Measurements from ENCODE around the gene PDSS2.

Gene PDSS2

GRCh38 chr6:107318100-107318736 lies 141.1 kb downstream of the PDSS2 start:
- Histone ChIP-seq H3K79me1 (ENCODE audit: low read length) (no peaks in the 10 kb centered on the region), H3K4ac (ENCODE audit: low read depth, low read length) (no peak overlapping the region), H3K4me2 (ENCODE audit: low read length) (no peak overlapping the region), H3K27ac (ENCODE audit: low read depth, low read length) (no peak overlapping the region), H3K9ac (ENCODE audit: low read length) (no peak overlapping the region), H2AFZ (ENCODE audit: insufficient read depth, low read length, poor library complexity) (no peak overlapping the region), H3K23ac (ENCODE audit: low read length) (no peak overlapping the region), H4K8ac (ENCODE audit: low read depth, low read length) (no peak overlapping the region), H3K9me3 (ENCODE audit: insufficient read depth, low read depth, low read length) (no peaks in the 10 kb centered on the region), H3K79me2 (ENCODE audit: control insufficient read depth, insufficient read depth, low read length, poor library complexity) (no peaks in the 10 kb centered on the region), H4K12ac (ENCODE audit: low read depth, low read length) (no peak overlapping the region), H3K36me3 (ENCODE audit: control insufficient read depth in 1 of 2, insufficient read depth in 2 of 2, low read length in 2 of 2) (no peaks in the 10 kb centered on the region), H2BK120ac (ENCODE audit: insufficient read depth, low read length, poor library complexity) (no peak overlapping the region), H3K4me1 (ENCODE audit: control insufficient read depth in 1 of 2, insufficient read depth in 2 of 2, low read length in 2 of 2) (no peaks in the 10 kb centered on the region), H2BK12ac (ENCODE audit: low read length) (no peak overlapping the region), H3K27me3 (ENCODE audit: insufficient read depth, low read length) (no peaks in the 10 kb centered on the region), H3K18ac (ENCODE audit: low read length) (no peak overlapping the region), H3K14ac (ENCODE audit: low read length) (no peak overlapping the region), H2BK5ac (ENCODE audit: low read depth, low read length, poor library complexity) (no peak overlapping the region), H3K4me3 (ENCODE audit: low read depth, low read length) (no peak overlapping the region), H4K91ac (ENCODE audit: low read depth, low read length) (no peak overlapping the region), H2AK5ac (ENCODE audit: low read length) (no peak overlapping the region)
- peak; percentile 55 to 64 for DNase-seq
- no CpG with 5 or more reads among the region's 9 CpGs for WGBS (ENCODE audit: extremely low coverage, insufficient coverage, insufficient read length)

GRCh38 chr6:107315114-107315513 lies 144.2 kb downstream of the PDSS2 start:
- H3K36me3 ChIP-seq (ENCODE audit: control insufficient read depth in 1 of 2, insufficient read depth in 2 of 2, low read length in 2 of 2) = no peaks in the 10 kb centered on the region
- no peak overlapping the region for H3K4me2 ChIP-seq (ENCODE audit: low read length)
- no peak overlapping the region for H2BK5ac ChIP-seq (ENCODE audit: low read depth, low read length, poor library complexity)
- no peak overlapping the region for H2BK12ac ChIP-seq (ENCODE audit: low read length)
- H3K27ac ChIP-seq (ENCODE audit: low read depth, low read length) = no peak overlapping the region
- no peaks in the 10 kb centered on the region for H3K79me1 ChIP-seq (ENCODE audit: low read length)
- no peaks in the 10 kb centered on the region for H3K4me1 ChIP-seq (ENCODE audit: control insufficient read depth in 1 of 2, insufficient read depth in 2 of 2, low read length in 2 of 2)
- H3K9ac ChIP-seq (ENCODE audit: low read length) = no peak overlapping the region
- no peaks in the 10 kb centered on the region for H3K9me3 ChIP-seq (ENCODE audit: insufficient read depth, low read depth, low read length)
- DNase-seq = no peak
- H3K4me3 ChIP-seq (ENCODE audit: low read depth, low read length) = no peak overlapping the region
- H3K23ac ChIP-seq (ENCODE audit: low read length) = no peak overlapping the region
- no peak overlapping the region for H4K8ac ChIP-seq (ENCODE audit: low read depth, low read length)
- no peak overlapping the region for H2AFZ ChIP-seq (ENCODE audit: insufficient read depth, low read length, poor library complexity)
- no peak overlapping the region for H4K12ac ChIP-seq (ENCODE audit: low read depth, low read length)
- H3K14ac ChIP-seq (ENCODE audit: low read length) = no peak overlapping the region
- no peak overlapping the region for H2BK120ac ChIP-seq (ENCODE audit: insufficient read depth, low read length, poor library complexity)
- H3K79me2 ChIP-seq (ENCODE audit: control insufficient read depth, insufficient read depth, low read length, poor library complexity) = no peaks in the 10 kb centered on the region
- no peak overlapping the region for H3K4ac ChIP-seq (ENCODE audit: low read depth, low read length)
- no peaks in the 10 kb centered on the region for H3K27me3 ChIP-seq (ENCODE audit: insufficient read depth, low read length)
- no peak overlapping the region for H4K91ac ChIP-seq (ENCODE audit: low read depth, low read length)
- H3K18ac ChIP-seq (ENCODE audit: low read length) = no peak overlapping the region
- H2AK5ac ChIP-seq (ENCODE audit: low read length) = no peak overlapping the region

- no CpG with 5 or more reads among the region's 3 CpGs for WGBS (ENCODE audit: extremely low coverage, insufficient coverage, insufficient read length)
- H4K8ac ChIP-seq (ENCODE audit: low read depth, low read length) = no peak overlapping the region
Measured at GRCh38 chr6:107314531-107314939, 144.8 kb downstream of the PDSS2 start.

GRCh38 chr6:107313776-107314175 lies 145.6 kb downstream of the PDSS2 start:
- H3K14ac ChIP-seq (ENCODE audit: low read length) = no peak overlapping the region
- no peak overlapping the region for H3K4ac ChIP-seq (ENCODE audit: low read depth, low read length)
- H3K4me1 ChIP-seq (ENCODE audit: control insufficient read depth in 1 of 2, insufficient read depth in 2 of 2, low read length in 2 of 2) = no peaks in the 10 kb centered on the region
- no peaks in the 10 kb centered on the region for H3K27me3 ChIP-seq (ENCODE audit: insufficient read depth, low read length)
- H3K27ac ChIP-seq (ENCODE audit: low read depth, low read length) = no peak overlapping the region
- H3K4me3 ChIP-seq (ENCODE audit: low read depth, low read length) = no peak overlapping the region
- no peak overlapping the region for H3K9ac ChIP-seq (ENCODE audit: low read length)
- no peaks in the 10 kb centered on the region for H3K9me3 ChIP-seq (ENCODE audit: insufficient read depth, low read depth, low read length)
- H4K91ac ChIP-seq (ENCODE audit: low read depth, low read length) = no peak overlapping the region
- H3K79me2 ChIP-seq (ENCODE audit: control insufficient read depth, insufficient read depth, low read length, poor library complexity) = no peaks in the 10 kb centered on the region
- H3K36me3 ChIP-seq (ENCODE audit: control insufficient read depth in 1 of 2, insufficient read depth in 2 of 2, low read length in 2 of 2) = no peaks in the 10 kb centered on the region
- DNase-seq = no peak
- H3K23ac ChIP-seq (ENCODE audit: low read length) = no peak overlapping the region
- H4K12ac ChIP-seq (ENCODE audit: low read depth, low read length) = no peak overlapping the region
- no peak overlapping the region for H3K4me2 ChIP-seq (ENCODE audit: low read length)
- WGBS (ENCODE audit: extremely low coverage, insufficient coverage, insufficient read length) = no CpG with 5 or more reads among the region's 3 CpGs
- H2BK120ac ChIP-seq (ENCODE audit: insufficient read depth, low read length, poor library complexity) = no peak overlapping the region
- no peaks in the 10 kb centered on the region for H3K79me1 ChIP-seq (ENCODE audit: low read length)
- H2AFZ ChIP-seq (ENCODE audit: insufficient read depth, low read length, poor library complexity) = no peak overlapping the region
- H3K18ac ChIP-seq (ENCODE audit: low read length) = no peak overlapping the region
- H4K8ac ChIP-seq (ENCODE audit: low read depth, low read length) = no peak overlapping the region
- H2AK5ac ChIP-seq (ENCODE audit: low read length) = no peak overlapping the region
- no peak overlapping the region for H2BK5ac ChIP-seq (ENCODE audit: low read depth, low read length, poor library complexity)
- no peak overlapping the region for H2BK12ac ChIP-seq (ENCODE audit: low read length)

More at GRCh38 chr6:107314531-107314939, 144.8 kb downstream of the PDSS2 start:
- Histone ChIP-seq H3K4ac (ENCODE audit: low read depth, low read length) (no peak overlapping the region), H3K14ac (ENCODE audit: low read length) (no peak overlapping the region), H3K9me3 (ENCODE audit: insufficient read depth, low read depth, low read length) (no peaks in the 10 kb centered on the region), H3K27me3 (ENCODE audit: insufficient read depth, low read length) (no peaks in the 10 kb centered on the region), H3K36me3 (ENCODE audit: control insufficient read depth in 1 of 2, insufficient read depth in 2 of 2, low read length in 2 of 2) (no peaks in the 10 kb centered on the region), H3K4me1 (ENCODE audit: control insufficient read depth in 1 of 2, insufficient read depth in 2 of 2, low read length in 2 of 2) (no peaks in the 10 kb centered on the region), H3K9ac (ENCODE audit: low read length) (no peak overlapping the region), H3K18ac (ENCODE audit: low read length) (no peak overlapping the region), H2AK5ac (ENCODE audit: low read length) (no peak overlapping the region), H3K23ac (ENCODE audit: low read length) (no peak overlapping the region), H2AFZ (ENCODE audit: insufficient read depth, low read length, poor library complexity) (no peak overlapping the region), H4K91ac (ENCODE audit: low read depth, low read length) (no peak overlapping the region), H2BK5ac (ENCODE audit: low read depth, low read length, poor library complexity) (no peak overlapping the region), H3K79me2 (ENCODE audit: control insufficient read depth, insufficient read depth, low read length, poor library complexity) (no peaks in the 10 kb centered on the region), H3K4me2 (ENCODE audit: low read length) (no peak overlapping the region), H2BK12ac (ENCODE audit: low read length) (no peak overlapping the region), H3K4me3 (ENCODE audit: low read depth, low read length) (no peak overlapping the region), H3K79me1 (ENCODE audit: low read length) (no peaks in the 10 kb centered on the region), H3K27ac (ENCODE audit: low read depth, low read length) (no peak overlapping the region), H2BK120ac (ENCODE audit: insufficient read depth, low read length, poor library complexity) (no peak overlapping the region), H4K12ac (ENCODE audit: low read depth, low read length) (no peak overlapping the region)
- DNase-seq = no peak
